T-helper 2 cell treated with Interferon-gamma antibody and Interleukin-4, amounts not matched to agents 5 μg/mL and 100 μg/mL, for 36 hours (primary cell): ENCODE results near the gene MTMR4.
A peak's percentile ranks its signal among the peaks of the same experiment; 100 is the strongest.

Experiments used
- DNase-seq: peaks from one replicate; pipeline ENCODE4 v3.0.0; 2021; ENCODE audit warnings: low spot score
- H3K27ac Mint-ChIP-seq: one replicate; pipeline ENCODE4 v1.8.0; 2021; ENCODE audit warnings: mild to moderate bottlenecking, mixed read lengths
- H3K27me3 Mint-ChIP-seq: one replicate; pipeline ENCODE4 v1.8.0; 2021; ENCODE audit warnings: low read depth, mixed read lengths
- H3K36me3 Mint-ChIP-seq: one replicate; pipeline ENCODE4 v1.8.0; 2021; ENCODE audit warnings: low read depth, mixed read lengths
- H3K4me1 Mint-ChIP-seq: one replicate; pipeline ENCODE4 v1.8.0; 2021; ENCODE audit warnings: low read depth, mixed read lengths
- H3K4me3 Mint-ChIP-seq: one replicate; pipeline ENCODE4 v1.8.0; 2022; ENCODE audit warnings: mild to moderate bottlenecking, moderate library complexity, mixed read lengths
- H3K9me3 Mint-ChIP-seq: one replicate; pipeline ENCODE4 v1.8.0; 2021; ENCODE audit warnings: mixed read lengths

The MTMR4 gene

GRCh38 chr17:58532555-58532951, 18.1 kb upstream of the MTMR4 start:
- Mint-ChIP-seq H3K9me3 (no peaks in the 10 kb centered on the region), H3K36me3 (no peaks in the 10 kb centered on the region), H3K4me1 (no peaks in the 10 kb centered on the region), H3K27ac (no peak overlapping the region), H3K27me3 (peaks cover 64% of the 10 kb centered on the region), H3K4me3 (no peak overlapping the region)
- DNase-seq: no peak

GRCh38 chr17:58531661-58532554, 17.5 kb upstream of the MTMR4 start:
- H3K9me3 Mint-ChIP-seq: no peaks in the 10 kb centered on the region
- peak; percentile 70 for DNase-seq
- H3K4me1 Mint-ChIP-seq: peaks cover 6% of the 10 kb centered on the region
- H3K4me3 Mint-ChIP-seq: peak overlapping the region; percentile 48
- H3K27ac Mint-ChIP-seq: no peak overlapping the region
- H3K36me3 Mint-ChIP-seq: no peaks in the 10 kb centered on the region
- peaks cover 64% of the 10 kb centered on the region for H3K27me3 Mint-ChIP-seq

- peaks cover 63% of the 10 kb centered on the region for H3K27me3 Mint-ChIP-seq
- no peak overlapping the region for H3K27ac Mint-ChIP-seq
Measured at GRCh38 chr17:58531122-58531521, 16.7 kb upstream of the MTMR4 start.

GRCh38 chr17:58530655-58531054, 16.2 kb upstream of the MTMR4 start:
- no peaks in the 10 kb centered on the region for H3K9me3 Mint-ChIP-seq
- DNase-seq: no peak
- no peak overlapping the region for H3K27ac Mint-ChIP-seq
- peak overlapping the region; percentile 39 for H3K4me3 Mint-ChIP-seq
- H3K27me3 Mint-ChIP-seq: peaks cover 58% of the 10 kb centered on the region
- H3K36me3 Mint-ChIP-seq: no peaks in the 10 kb centered on the region
- peaks cover 11% of the 10 kb centered on the region for H3K4me1 Mint-ChIP-seq

More at GRCh38 chr17:58531122-58531521, 16.7 kb upstream of the MTMR4 start:
- Mint-ChIP-seq H3K36me3 (no peaks in the 10 kb centered on the region), H3K4me3 (peak overlapping the region; percentile 39), H3K4me1 (peaks cover 11% of the 10 kb centered on the region), H3K9me3 (no peaks in the 10 kb centered on the region)
- no peak for DNase-seq

GRCh38 chr17:58529275-58529674, 14.8 kb upstream of the MTMR4 start:
- Mint-ChIP-seq H3K9me3 (no peaks in the 10 kb centered on the region), H3K4me1 (peaks cover 13% of the 10 kb centered on the region), H3K27me3 (peaks cover 45% of the 10 kb centered on the region), H3K36me3 (no peaks in the 10 kb centered on the region), H3K27ac (no peak overlapping the region), H3K4me3 (no peak overlapping the region)
- DNase-seq: no peak

- Mint-ChIP-seq H3K27me3 (peaks cover 43% of the 10 kb centered on the region), H3K27ac (no peak overlapping the region), H3K36me3 (no peaks in the 10 kb centered on the region), H3K4me1 (peaks cover 13% of the 10 kb centered on the region), H3K9me3 (no peaks in the 10 kb centered on the region), H3K4me3 (no peak overlapping the region)
- DNase-seq: no peak
Measured at GRCh38 chr17:58528443-58528842, 14.0 kb upstream of the MTMR4 start.

- Mint-ChIP-seq H3K27ac (no peak overlapping the region), H3K36me3 (no peaks in the 10 kb centered on the region), H3K9me3 (no peaks in the 10 kb centered on the region), H3K4me1 (peaks cover 13% of the 10 kb centered on the region), H3K4me3 (no peak overlapping the region), H3K27me3 (peaks cover 38% of the 10 kb centered on the region)
- no peak for DNase-seq
Measured at GRCh38 chr17:58527949-58528348, 13.5 kb upstream of the MTMR4 start.

- Mint-ChIP-seq H3K4me3 (no peak overlapping the region), H3K4me1 (peaks cover 13% of the 10 kb centered on the region), H3K27ac (peak overlapping the region; percentile 45), H3K36me3 (no peaks in the 10 kb centered on the region), H3K9me3 (no peaks in the 10 kb centered on the region), H3K27me3 (peaks cover 32% of the 10 kb centered on the region)
- no peak for DNase-seq
Measured at GRCh38 chr17:58527306-58527705, 12.9 kb upstream of the MTMR4 start.

- Mint-ChIP-seq H3K9me3 (no peaks in the 10 kb centered on the region), H3K27me3 (peaks cover 18% of the 10 kb centered on the region), H3K4me1 (peaks cover 13% of the 10 kb centered on the region), H3K36me3 (no peaks in the 10 kb centered on the region), H3K27ac (no peak overlapping the region), H3K4me3 (no peak overlapping the region)
- no peak for DNase-seq
Measured at GRCh38 chr17:58525239-58525638, 10.8 kb upstream of the MTMR4 start.

GRCh38 chr17:58521680-58522079, 7.2 kb upstream of the MTMR4 start:
- H3K4me3 Mint-ChIP-seq: no peak overlapping the region
- H3K27ac Mint-ChIP-seq: no peak overlapping the region
- H3K9me3 Mint-ChIP-seq: no peaks in the 10 kb centered on the region
- DNase-seq: no peak
- H3K27me3 Mint-ChIP-seq: peaks cover 4% of the 10 kb centered on the region
- H3K4me1 Mint-ChIP-seq: peaks cover 14% of the 10 kb centered on the region
- H3K36me3 Mint-ChIP-seq: peaks cover 2% of the 10 kb centered on the region

GRCh38 chr17:58520843-58521430, 6.5 kb upstream of the MTMR4 start:
- Mint-ChIP-seq H3K4me1 (peaks cover 18% of the 10 kb centered on the region), H3K36me3 (peaks cover 2% of the 10 kb centered on the region), H3K27me3 (peaks cover 4% of the 10 kb centered on the region), H3K27ac (no peak overlapping the region), H3K9me3 (no peaks in the 10 kb centered on the region), H3K4me3 (no peak overlapping the region)
- DNase-seq: no peak

- Mint-ChIP-seq H3K9me3 (no peaks in the 10 kb centered on the region), H3K36me3 (peaks cover 3% of the 10 kb centered on the region), H3K27me3 (peaks cover 4% of the 10 kb centered on the region), H3K4me3 (peak overlapping the region; percentile 89), H3K4me1 (peaks cover 33% of the 10 kb centered on the region), H3K27ac (peak overlapping the region; percentile 99)
- DNase-seq: peak; percentile 100
Measured at GRCh38 chr17:58517928-58518609, 3.6 kb upstream of the MTMR4 start.

- Mint-ChIP-seq H3K27me3 (peaks cover 4% of the 10 kb centered on the region), H3K4me3 (peak overlapping the region; percentile 89), H3K9me3 (no peaks in the 10 kb centered on the region), H3K4me1 (peaks cover 37% of the 10 kb centered on the region), H3K36me3 (peaks cover 7% of the 10 kb centered on the region), H3K27ac (peak overlapping the region; percentile 99)
- DNase-seq: no peak
Measured at GRCh38 chr17:58517378-58517927, 3.0 kb upstream of the MTMR4 start.
